Activated CD8-positive, alpha-beta memory T cell treated with anti-CD3 and anti-CD28 coated beads, Interleukin-2, amount 50 U/mL, for 24 hours (primary cell): ENCODE data around the gene DDC.

Experiments used
- DNase-seq: peaks from one replicate; pipeline ENCODE4 v3.0.0-alpha.2; 2020; ENCODE audit errors: extremely low read depth

DDC gene

GRCh38 chr7:50416527-50417182, 148.6 kb downstream of the DDC start:
- DNase-seq, result no peak

- no peak for DNase-seq
These were observed 149.3 kb downstream of the DDC start for GRCh38 chr7:50415844-50416364.

- no peak for DNase-seq
These were observed 151.6 kb downstream of the DDC start for GRCh38 chr7:50413561-50413960.

- DNase-seq, result no peak
These were observed 152.2 kb downstream of the DDC start for GRCh38 chr7:50412973-50413372.

- no peak for DNase-seq
These were observed 153.9 kb downstream of the DDC start for GRCh38 chr7:50411332-50411731.

GRCh38 chr7:50409856-50410745, 155.1 kb downstream of the DDC start:
- DNase-seq, result no peak
